K562 (cell line): ENCODE measurements around the gene YJU2. TPM values are rescaled to one million over a fixed set of nuclear protein-coding genes. Genes with fewer than 3 reads are reported as not detected.

Experiments used
- ATAC-seq: fragments of 200-7000 bp; cut with Tn5 transposase; 3 replicates; pipeline ENCODE4 v1.9.1; 2020; ENCODE audit warnings: moderate library complexity
- Bru-seq: library from RNA; stranded (reverse); fragments of 400-500 nt; gene quantifications from one replicate; lab custom pipeline; 2021; lab: Mats Ljungman, UMichigan
- BruChase-seq, 2 experiments: library from RNA; stranded (reverse); fragments of 400-500 nt; gene quantifications; one replicate each; lab custom pipeline; 2021; lab: Mats Ljungman, UMichigan
- BruUV-seq: library from RNA; stranded (reverse); fragments of 400-500 nt; replicated peaks from 2 replicates; lab custom pipeline; 2021; lab: Mats Ljungman, UMichigan
- CTCF ChIA-PET: fragments of 300-600 bp; formaldehyde crosslinking; extraction: SDS; loops from one replicate; lab custom pipeline; 2021; ENCODE audit warnings: low intra/inter-chr PET ratio; lab: Yijun Ruan, JAX
- POLR2A ChIA-PET: fragments of 300-600, 350-650 bp; sonication (Branson Sonifier 250); formaldehyde crosslinking; extraction: SDS; loops from one replicate; lab custom pipeline; 2021; ENCODE audit warnings: antibody characterized with exemption, inconsistent platforms; lab: Yijun Ruan, JAX
- DNase-seq, 4 experiments: peaks; one replicate each; pipeline versions ENCODE4 v3.0.0 to v3.0.0-alpha.2; 2011 to 2018; ENCODE audit warnings: low spot score in 3 of 4, mixed read lengths in 3 of 4; ENCODE audit errors: extremely low read depth in 1 of 4
- FAIRE-seq: peaks from 2 replicates; lab custom pipeline; 2011; peaks lifted over from hg19 to GRCh38; lab: Jason Lieb, UNC
- H2AFZ ChIP-seq: 2 replicates; pipeline ENCODE4 v1.6.0; 2011; ENCODE audit warnings: low read depth, low read length, control low read depth, inconsistent platforms
- H3K27ac ChIP-seq: fragments of 200-600 bp; 3 replicates; pipeline ENCODE4 v1.8.0; 2011; ENCODE audit warnings: low read depth, mild to moderate bottlenecking, control low read depth, inconsistent platforms, low read length, moderate library complexity, mixed read lengths; ENCODE audit errors: extremely low read depth
- H3K27me3 ChIP-seq, 2 experiments: fragments of 300-600 bp in 1 of 2; 2 replicates in 1 of 2; 3 replicates in 1 of 2; pipeline versions ENCODE4 v1.6.0 to v1.8.0; 2011; ENCODE audit warnings: inconsistent platforms in 2 of 2, low read length in 2 of 2, mild to moderate bottlenecking in 1 of 2, mixed read lengths in 1 of 2, moderate library complexity in 1 of 2; ENCODE audit not compliant: control insufficient read depth in 2 of 2, insufficient read depth in 2 of 2
- H3K36me3 ChIP-seq: fragments of 300-600 bp; 3 replicates; pipeline ENCODE4 v1.8.0; 2011; ENCODE audit warnings: mild to moderate bottlenecking, low read length, inconsistent platforms; ENCODE audit not compliant: control insufficient read depth, insufficient read depth
- H3K4me1 ChIP-seq, 2 experiments: fragments of 200-600 bp in 1 of 2; replicated peaks in 1 of 2; 2 replicates in 1 of 2; 3 replicates in 1 of 2; pipeline versions ENCODE4 v1.5.1 to v1.8.0; 2011; ENCODE audit warnings: inconsistent platforms in 2 of 2, low read length in 2 of 2, mild to moderate bottlenecking in 1 of 2, mixed read lengths in 1 of 2, moderate library complexity in 1 of 2; ENCODE audit not compliant: control insufficient read depth in 2 of 2, insufficient read depth in 2 of 2
- H3K4me2 ChIP-seq: 2 replicates; pipeline ENCODE4 v1.6.1; 2011; ENCODE audit warnings: low read length, control low read depth, inconsistent platforms, mixed read lengths; ENCODE audit not compliant: insufficient read depth
- H3K4me3 ChIP-seq: fragments of 200-600 bp; sonication (generic), shearing (Covaris generic); 2 replicates; pipeline ENCODE4 v1.5.1; 2016; ENCODE audit warnings: control low read depth, inconsistent platforms
- H3K79me2 ChIP-seq: fragments of 200-600 bp; 3 replicates; pipeline ENCODE4 v1.8.0; 2011; ENCODE audit warnings: low read length, inconsistent platforms; ENCODE audit not compliant: control insufficient read depth, insufficient read depth
- H3K9ac ChIP-seq, 2 experiments: 2 replicates each; pipeline versions ENCODE4 v1.6.0 to v1.6.1; 2011; ENCODE audit warnings: low read depth in 2 of 2, low read length in 2 of 2, control low read depth in 1 of 2, inconsistent platforms in 1 of 2, mild to moderate bottlenecking in 1 of 2, mixed read lengths in 1 of 2; ENCODE audit not compliant: insufficient read depth in 1 of 2
- H3K9me1 ChIP-seq: one replicate; pipeline ENCODE4 v1.6.0; 2011; ENCODE audit warnings: inconsistent platforms, mild to moderate bottlenecking, low read length, moderate library complexity; ENCODE audit not compliant: control insufficient read depth, insufficient read depth
- H3K9me3 ChIP-seq: replicated peaks from 2 replicates; pipeline ENCODE4 v1.5.1; 2011; ENCODE audit warnings: low read depth, low read length, inconsistent platforms; ENCODE audit not compliant: control insufficient read depth, insufficient read depth
- H4K20me1 ChIP-seq: replicated peaks from 2 replicates; pipeline ENCODE4 v1.6.1; 2011; ENCODE audit warnings: low read length, inconsistent platforms, mixed read lengths; ENCODE audit not compliant: control insufficient read depth, insufficient read depth
- BCL6 ChIP-seq: fragments of 250-450 bp; sonication (Bioruptor Pico); IDR thresholded peaks from 2 replicates; pipeline ENCODE4 v1.4.0; 2020
- CC2D1A ChIP-seq: fragments of 450-650 bp; IDR thresholded peaks from 2 replicates; pipeline ENCODE4 v1.6.1; 2017; ENCODE audit warnings: mild to moderate bottlenecking
- CSDE1 ChIP-seq, 2 experiments: fragments of 450-650 bp; IDR thresholded peaks; 2 replicates each; pipeline ENCODE4 v1.6.1; 2016; ENCODE audit warnings: mild to moderate bottlenecking in 1 of 2
- ELF4 ChIP-seq: fragments of 450-650 bp; formaldehyde crosslinking; IDR thresholded peaks from 2 replicates; pipeline ENCODE4 v1.4.0; 2022; ENCODE audit warnings: missing genetic modification characterization
- HOMEZ ChIP-seq: fragments of 250-450 bp; sonication (Bioruptor Pico); IDR thresholded peaks from 2 replicates; pipeline ENCODE4 v1.4.0; 2020; ENCODE audit warnings: mild to moderate bottlenecking, moderate library complexity
- MBD2 ChIP-seq: sonication (generic); IDR thresholded peaks from 2 replicates; pipeline ENCODE4 v1.6.1; 2016; ENCODE audit warnings: low read depth, borderline replicate concordance
- PRDM10 ChIP-seq: fragments of 450-650 bp; IDR thresholded peaks from 2 replicates; pipeline ENCODE4 v1.6.1; 2018; ENCODE audit not compliant: partially characterized antibody
- PRMT5 ChIP-seq: sonication (generic); formaldehyde crosslinking; IDR thresholded peaks from 2 replicates; pipeline ENCODE4 v1.5.0; 2020; ENCODE audit warnings: missing genetic modification reagents
- ZBTB17 ChIP-seq: fragments of 450-650 bp; formaldehyde crosslinking; IDR thresholded peaks from 2 replicates; pipeline ENCODE4 v1.4.0; 2020; ENCODE audit warnings: mild to moderate bottlenecking
- ZFP1 ChIP-seq: fragments of 450-650 bp; formaldehyde crosslinking; IDR thresholded peaks from 2 replicates; pipeline ENCODE4 v1.4.0; 2020; ENCODE audit warnings: mild to moderate bottlenecking, mixed read lengths
- WGBS: fragments of 100-300 bp; shearing (Covaris generic); methylation state at CpG from one replicate; pipeline ENCODE4 v1.1.6; 2016; ENCODE audit warnings: low coverage, mixed read lengths; ENCODE audit not compliant: insufficient coverage; ENCODE audit errors: missing lambda C conversion rate; 5-methylcytosine and 5-hydroxymethylcytosine counted together
- in situ Hi-C: fragments of 300-500 bp; cut with MboI; formaldehyde crosslinking; loops from 4 replicates; pipeline ENCODE4 v1.15.0; 2018; ENCODE audit warnings: inconsistent platforms, mixed read lengths
- intact Hi-C: fragments of 100-400 bp; cut with micrococcal nuclease; formaldehyde crosslinking; loops from 2 replicates; pipeline ENCODE4 v1.14.2; 2022
- long read RNA-seq, 3 experiments: library from polyadenylated mRNA in 2 of 3; library from RNA in 1 of 3; unstranded in 2 of 3; stranded (forward) in 1 of 3; transcript quantifications; one replicate each; pipeline ENCODE4 v2.0.0, GENCODE V29; 2019 to 2022
- polyA minus RNA-seq, 3 experiments: library from RNA; depleted of rRNA, polyadenylated mRNA; stranded (reverse); fragments of >200 nt; gene quantifications; 2 replicates each; pipeline ENCODE4 v1.2.3, GENCODE V29; 2011
- polyA plus RNA-seq, 8 experiments: library from polyadenylated mRNA; depleted of rRNA in 4 of 8; stranded (reverse) in 5 of 8; unstranded in 3 of 8; fragments of >200 nt; fragmentation: Nextera tagmentation in 2 of 8; fragmentation: Illumina TruSeq in 1 of 8; extraction: Ambion mirVana in 2 of 8; extraction: Trizol in 1 of 8; gene quantifications; 2 replicates each; pipeline versions ENCODE4 v1.2.1 to v1.2.3, GENCODE V29; 2011 to 2014; ENCODE audit warnings: inconsistent platforms in 1 of 8, missing spikeins in 1 of 8
- total RNA-seq, 7 experiments: library from RNA; depleted of rRNA in 6 of 7; stranded (reverse); fragments of >200 nt in 6 of 7; fragmentation: Illumina TruSeq in 2 of 7; extraction: Trizol in 2 of 7; gene quantifications; 2 replicates each; pipeline versions ENCODE4 v1.2.1 to v1.2.3, GENCODE V29; 2011 to 2021; ENCODE audit warnings: low replicate concordance in 1 of 7

YJU2 gene
- total RNA-seq (2011; cell fraction: chromatin; rRNA removed; ENCODE audit: low replicate concordance) = 8.3 and 15.5 TPM in 2 replicates
- 12.6 and 14.5 TPM in 2 replicates for total RNA-seq (2011; cell fraction: nucleolus; rRNA removed)
- total RNA-seq (2011; cell fraction: nucleoplasm; rRNA removed) = 8.1 and 11.4 TPM in 2 replicates
- total RNA-seq (2014; rRNA removed) (34.9 and 46.0 TPM in 2 replicates), total RNA-seq (2014; rRNA removed; fragmentation: Illumina TruSeq; extraction: Trizol) (11.7 and 12.1 TPM in 2 replicates), total RNA-seq (2015; rRNA removed; fragmentation: Illumina TruSeq; extraction: Trizol) (22.4 and 23.5 TPM in 2 replicates), total RNA-seq (2021) (26.5 and 28.6 TPM in 2 replicates), polyA plus RNA-seq (2011; rRNA removed) (12.6 and 15.4 TPM in 2 replicates), polyA plus RNA-seq (2014; fragmentation: Illumina TruSeq; extraction: Trizol) (19.3 and 27.8 TPM in 2 replicates), polyA plus RNA-seq (2014; fragmentation: Nextera tagmentation; extraction: Ambion mirVana) (1 to 10 TPM in 1 of 2 experiments, under 1 TPM in 1; 0.41 to 1.4 TPM), polyA plus RNA-seq (2014; rRNA removed) (33.0 and 34.6 TPM in 2 replicates), polyA minus RNA-seq (2011; rRNA and poly(A)+ RNA removed) (11.0 and 12.5 TPM in 2 replicates), Bru-seq, nascent RNA (percentile 59 among the genes with signal in this experiment), BruChase-seq, experiment 1, labeled RNA remaining after a 2-hour chase (percentile 60 among the genes with signal in this experiment), BruChase-seq, experiment 2, labeled RNA remaining after a 6-hour chase (percentile 62 among the genes with signal in this experiment)
- polyA plus RNA-seq (2011; cell fraction: cytosol; rRNA removed) = 17.5 and 33.3 TPM in 2 replicates
- polyA plus RNA-seq (2011; cell fraction: nucleus; rRNA removed) = 8.4 and 11.4 TPM in 2 replicates
- polyA plus RNA-seq (2012) = 20.8 and 26.9 TPM in 2 replicates
- polyA minus RNA-seq (2011; cell fraction: cytosol; rRNA and poly(A)+ RNA removed) = 8.3 and 10.7 TPM in 2 replicates
- 3.2 and 6.4 TPM in 2 replicates for polyA minus RNA-seq (2011; cell fraction: nucleus; rRNA and poly(A)+ RNA removed)
- long read RNA-seq, experiment 1, transcript YJU2-201 (8 exons, 1,434 nt) = major isoform, 49 of 67 reads
- long read RNA-seq, experiment 1, partial matches to known transcripts = 16 of 67 reads
- long read RNA-seq, experiment 1, other reads (novel, unspliced or antisense) = 2 of 67 reads
- long read RNA-seq, experiment 2, transcript YJU2-201 (8 exons, 1,434 nt) = major isoform, 30 of 45 reads
- long read RNA-seq, experiment 2, partial matches to known transcripts = 12 of 45 reads
- long read RNA-seq, experiment 2, other reads (novel, unspliced or antisense) = 3 of 45 reads
- long read RNA-seq, experiment 3, transcript YJU2-201 (8 exons, 1,434 nt) = major isoform, 18 of 19 reads
- long read RNA-seq, experiment 3, partial matches to known transcripts = 1 of 19 reads
- long read RNA-seq, experiment 3, other reads (novel, unspliced or antisense) = 0 of 19 reads

- FAIRE-seq = peak; percentile 98
- no peak for TF ChIP-seq PRMT5 (CRISPR knock-in tag)
- no peak for TF ChIP-seq BCL6 (CRISPR knock-in tag)
- TF ChIP-seq CC2D1A = 0 out of 2 replicates have a peak, but pooled peaks have one; percentile 75
- peak in 1 of 2 experiments; percentile 51; a peak in 1 of 4 replicates for TF ChIP-seq CSDE1 (IDR thresholded peaks at IDR 0.05)
- TF ChIP-seq ELF4 (CRISPR knock-in tag) = peak; percentile 92
- TF ChIP-seq MBD2 = peak; percentile 100
- TF ChIP-seq PRDM10 = peak; percentile 93
- no peak for TF ChIP-seq ZFP1
- 0 out of 2 replicates have a peak, but pooled peaks have one; percentile 43 for TF ChIP-seq ZBTB17 (CRISPR knock-in tag)
- TF ChIP-seq HOMEZ (CRISPR knock-in tag) = no peak
Measured at GRCh38 chr19:4246767-4247593, at the start of gene YJU2. TSS of gene YJU2 (plus strand) at chr19:4247080. CDS start at chr19:4247147, 67 bp downstream.

More at GRCh38 chr19:4246767-4247593, at the start of gene YJU2:
- POLR2A ChIA-PET = interaction anchor here (0.6 to 1.8 kb wide), 12 partner anchors 9 to 278 kb away, joined by 3 to 13 read pairs (median 4); partner anchors contain the start of gene EEF2
- Histone ChIP-seq H3K36me3 (peaks cover 36% of the 10 kb centered on the region; the same call in 2 of the 3 replicates), H4K20me1 (peaks cover 13% of the 10 kb centered on the region), H3K9ac (peak within 1 kb of the TSS; percentile 90 to 98), H3K9me3 (peaks cover 2% of the 10 kb centered on the region; the same call in 1 of the 2 replicates), H2AFZ (peak within 1 kb of the TSS; percentile 98), H3K4me1 (peaks cover 7 to 12% of the 10 kb centered on the region in 2 experiments; a peak in 4 of 5 replicates), H3K4me2 (peak within 1 kb of the TSS; percentile 97), H3K4me3 (peak within 1 kb of the TSS; percentile 78), H3K79me2 (peaks cover 5% of the 10 kb centered on the region), H3K9me1 (peaks cover 3% of the 10 kb centered on the region), H3K27me3 (no peaks in the 10 kb centered on the region), H3K27ac (peak within 1 kb of the TSS; percentile 100)
- intact Hi-C loops = no loop called here
- WGBS = under 1% methylated on average over 39 of the region's 45 CpGs
- CTCF ChIA-PET = no interaction called here
- DNase-seq = peak; percentile 99 to 100 (median 99)
- TSS peak; percentile 94 for BruUV-seq
- in situ Hi-C loops = no loop called here
- ATAC-seq = peak; percentile 99
